AG04449 (cell line): ENCODE data around the gene SLC23A1.

Experiments used
- CTCF ChIA-PET: fragments of 350-600 bp; formaldehyde crosslinking; extraction: SDS; loops from one replicate; lab custom pipeline; 2021; ENCODE audit warnings: antibody characterized with exemption; lab: Yijun Ruan, JAX
- POLR2A ChIA-PET: fragments of 400-600, 350-600 bp; formaldehyde crosslinking; extraction: SDS; loops from one replicate; lab custom pipeline; 2020; ENCODE audit warnings: antibody characterized with exemption, inconsistent platforms; lab: Yijun Ruan, JAX
- DNase-seq: peaks from one replicate; pipeline ENCODE4 v3.0.0-alpha.2; 2010; ENCODE audit warnings: low read depth, low spot score
- H3K4me3 ChIP-seq: 2 replicates; pipeline ENCODE4 v1.5.1; 2011; ENCODE audit warnings: low read depth, mild to moderate bottlenecking, control low read depth, low read length
- TF ChIP-seq, protein P1 (sequence below): IDR thresholded peaks from one replicate; pipeline ENCODE4 v1.5.1; 2011; ENCODE audit warnings: mild to moderate bottlenecking, moderate library complexity, low read length, control low read depth, inconsistent platforms; ENCODE audit not compliant: insufficient read depth; ENCODE audit errors: missing control alignments

Gene SLC23A1

DNA sequence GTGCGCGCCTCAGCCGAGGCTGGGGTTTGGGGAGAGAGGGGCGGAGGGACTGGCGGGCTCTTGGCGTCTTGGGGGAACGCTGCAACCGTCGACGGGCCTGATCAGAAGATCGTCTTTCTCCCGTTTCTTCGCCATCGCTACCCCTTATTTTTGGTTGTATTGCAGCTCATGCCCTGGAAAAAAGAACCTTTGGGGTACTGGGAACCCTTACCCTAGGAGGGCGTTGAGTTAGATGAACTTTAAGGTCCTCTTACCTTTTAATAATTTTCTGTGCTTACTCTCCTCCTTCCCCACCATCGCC, 40.7 kb downstream of the SLC23A1 start:
- ChIA-PET CTCF (interaction anchor here (0.7 to 2.8 kb wide), 16 partner anchors 10 to 799 kb away, joined by 3 to 29 read pairs (median 4); partner anchors contain the start of gene ETF1), POLR2A (interaction anchor here (0.6 to 1.8 kb wide), 7 partner anchors 13 to 767 kb away, joined by 3 to 20 read pairs (median 4); partner anchors contain the start of genes HSPA9, MATR3 and UBE2D2)
- TF ChIP-seq, protein P1, sequence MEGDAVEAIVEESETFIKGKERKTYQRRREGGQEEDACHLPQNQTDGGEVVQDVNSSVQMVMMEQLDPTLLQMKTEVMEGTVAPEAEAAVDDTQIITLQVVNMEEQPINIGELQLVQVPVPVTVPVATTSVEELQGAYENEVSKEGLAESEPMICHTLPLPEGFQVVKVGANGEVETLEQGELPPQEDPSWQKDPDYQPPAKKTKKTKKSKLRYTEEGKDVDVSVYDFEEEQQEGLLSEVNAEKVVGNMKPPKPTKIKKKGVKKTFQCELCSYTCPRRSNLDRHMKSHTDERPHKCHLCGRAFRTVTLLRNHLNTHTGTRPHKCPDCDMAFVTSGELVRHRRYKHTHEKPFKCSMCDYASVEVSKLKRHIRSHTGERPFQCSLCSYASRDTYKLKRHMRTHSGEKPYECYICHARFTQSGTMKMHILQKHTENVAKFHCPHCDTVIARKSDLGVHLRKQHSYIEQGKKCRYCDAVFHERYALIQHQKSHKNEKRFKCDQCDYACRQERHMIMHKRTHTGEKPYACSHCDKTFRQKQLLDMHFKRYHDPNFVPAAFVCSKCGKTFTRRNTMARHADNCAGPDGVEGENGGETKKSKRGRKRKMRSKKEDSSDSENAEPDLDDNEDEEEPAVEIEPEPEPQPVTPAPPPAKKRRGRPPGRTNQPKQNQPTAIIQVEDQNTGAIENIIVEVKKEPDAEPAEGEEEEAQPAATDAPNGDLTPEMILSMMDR: no peak
- DNase-seq: no peak
- peak overlapping the region; percentile 100 for H3K4me3 ChIP-seq

GRCh38 chr5:139341689-139342422, 41.2 kb downstream of the SLC23A1 start, which contains the start of gene PAIP2:
TSS of gene PAIP2 (plus strand) at chr5:139341854. CDS start at chr5:139363785, 21,931 bp downstream.
- POLR2A ChIA-PET: interaction anchor here (0.6 to 1.8 kb wide), 10 partner anchors 14 to 766 kb away, joined by 3 to 20 read pairs (median 4); partner anchors contain the start of genes HSPA9, MATR3 and UBE2D2
- H3K4me3 ChIP-seq: peak within 1 kb of the TSS; percentile 100
- DNase-seq: peak; percentile 85
- CTCF ChIA-PET: interaction anchor here (0.6 to 2.8 kb wide), 22 partner anchors 9 to 798 kb away, joined by 3 to 29 read pairs (median 3); partner anchors contain the start of gene ETF1
- TF ChIP-seq, protein P1: peak; percentile 85

GRCh38 chr5:139341187-139341688, 41.9 kb downstream of the SLC23A1 start:
- TF ChIP-seq, protein P1: no peak
- ChIA-PET POLR2A (interaction anchor here (0.7 to 1.8 kb wide), 6 partner anchors 14 to 766 kb away, joined by 3 to 20 read pairs (median 3); partner anchors contain the start of genes HSPA9 and MATR3), CTCF (interaction anchor here (0.6 to 2.8 kb wide), 15 partner anchors 9 to 798 kb away, joined by 3 to 29 read pairs (median 4); partner anchors contain the start of gene ETF1)
- H3K4me3 ChIP-seq: peak overlapping the region; percentile 100
- no peak for DNase-seq

DNA sequence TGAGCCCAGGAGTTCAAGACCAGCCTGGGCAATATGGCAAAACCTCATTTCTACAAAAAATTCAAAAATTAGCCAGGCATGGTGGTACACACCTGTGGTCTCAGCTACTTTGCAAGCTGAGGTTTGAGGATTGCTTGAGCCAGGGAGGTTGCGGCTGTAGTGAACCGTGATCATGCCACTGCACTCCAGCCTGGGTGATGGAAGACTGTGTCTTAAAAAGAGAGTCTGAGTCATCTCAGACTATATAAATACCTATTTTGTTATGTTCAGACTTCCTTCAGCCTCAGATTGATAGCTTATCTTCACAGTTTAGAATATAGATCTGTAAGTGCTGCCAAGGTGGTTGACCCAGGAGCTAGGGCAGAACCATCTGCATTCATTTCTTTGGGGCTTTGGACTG, 43.0 kb downstream of the SLC23A1 start:
- POLR2A ChIA-PET: no interaction called here
- CTCF ChIA-PET: interaction anchor here (1.0 to 2.8 kb wide), 5 partner anchors 8 to 64 kb away, joined by 3 to 29 read pairs (median 4); no protein-coding TSS in a partner anchor
- H3K4me3 ChIP-seq: no peak overlapping the region
- TF ChIP-seq, protein P1: no peak
- no peak for DNase-seq

- ChIA-PET POLR2A (no interaction called here), CTCF (interaction anchor here (0.6 kb wide), 1 partner anchor 60 kb away, joined by 4 read pairs; no protein-coding TSS in a partner anchor)
- DNase-seq: no peak
- TF ChIP-seq, protein P1: no peak
- no peak overlapping the region for H3K4me3 ChIP-seq
Measured at GRCh38 chr5:139335811-139336210, 47.3 kb downstream of the SLC23A1 start.
